Stimulated activated CD8-positive, alpha-beta memory T cell treated with anti-CD3 and anti-CD28 coated beads, Interleukin-4, amount 100 ng/mL, for 24 hours (primary cell): ENCODE measurements around the gene WDR46.
A peak's percentile ranks its signal among the peaks of the same experiment; 100 is the strongest.

ENCODE experiments used
- DNase-seq: peaks from one replicate; pipeline ENCODE4 v3.0.0-alpha.2; 2020; ENCODE audit warnings: low read depth

Gene WDR46

GRCh38 chr6:33288921-33289783 is at the start of gene WDR46, which contains the start of gene PFDN6:
Gene WDR46 (minus strand): TSS chr6:33289239. CDS start chr6:33289170, 69 bp downstream.
Gene PFDN6 (plus strand): TSS chr6:33289601. CDS start chr6:33289857, 256 bp downstream.
- DNase-seq = peak; percentile 71

GRCh38 chr6:33336495-33336894 is 47.5 kb upstream of the WDR46 start:
- DNase-seq = no peak

DNA sequence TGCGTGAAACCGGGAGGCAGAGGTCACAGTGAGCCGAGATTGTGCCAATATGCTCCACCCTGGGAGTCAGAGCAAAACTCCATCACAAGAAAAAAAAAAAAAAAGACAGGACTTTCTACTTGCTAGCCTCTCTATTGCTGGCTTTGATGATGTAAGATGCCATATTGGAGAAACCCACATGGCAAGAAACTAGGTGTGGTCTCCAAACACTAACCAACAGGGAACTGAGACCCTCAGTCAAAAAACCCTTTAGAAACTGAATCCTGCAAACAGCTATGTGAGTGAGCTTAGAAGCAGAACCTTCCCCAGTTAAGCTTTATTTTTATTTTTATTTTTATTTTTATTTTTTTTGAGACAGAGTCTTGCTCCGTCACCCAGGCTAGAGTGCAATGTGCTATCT is 46.9 kb upstream of the WDR46 start:
- no peak for DNase-seq

- no peak for DNase-seq
Measured at GRCh38 chr6:33333666-33334065, 44.6 kb upstream of the WDR46 start.

- no peak for DNase-seq
Measured at GRCh38 chr6:33330736-33331135, 41.7 kb upstream of the WDR46 start.

- DNase-seq = no peak
Measured at GRCh38 chr6:33329058-33329457, 40.0 kb upstream of the WDR46 start.

DNA sequence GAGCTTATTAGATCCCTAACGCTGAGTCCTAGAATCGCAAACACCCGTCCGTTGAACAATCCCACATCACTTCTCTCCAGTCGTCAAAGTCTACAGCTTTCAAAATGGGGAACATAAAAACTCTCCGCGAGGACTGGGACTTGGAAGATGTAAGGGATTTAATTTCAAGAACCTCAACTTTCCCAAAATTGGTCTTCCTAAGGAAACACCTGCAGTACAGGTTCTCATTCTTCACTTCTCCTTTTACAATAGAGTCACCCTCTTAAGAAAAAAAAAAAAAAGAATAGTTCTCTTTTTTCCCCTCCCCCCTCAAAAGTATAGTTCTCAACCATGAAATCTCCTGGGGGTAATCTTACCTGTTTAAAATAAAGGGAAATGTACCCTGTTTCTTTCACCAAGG is 35.1 kb upstream of the WDR46 start:
- no peak for DNase-seq

DNA sequence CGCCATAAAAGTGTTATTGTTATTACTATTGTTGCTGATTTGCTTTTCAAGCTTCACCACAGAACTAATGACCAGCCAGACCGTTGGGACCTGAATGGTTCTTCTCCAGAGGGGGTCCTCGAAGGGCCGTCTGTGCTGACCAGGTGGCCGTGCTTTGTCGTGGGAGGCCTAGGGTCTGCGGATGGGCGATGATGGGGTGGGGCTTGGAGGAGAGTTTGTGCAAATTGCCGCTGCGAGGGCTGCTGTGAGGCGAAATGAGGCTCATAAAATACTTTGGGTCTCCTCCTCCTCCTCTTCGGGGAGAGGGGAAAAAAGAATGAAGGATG is 34.5 kb upstream of the WDR46 start:
- DNase-seq = no peak

DNA sequence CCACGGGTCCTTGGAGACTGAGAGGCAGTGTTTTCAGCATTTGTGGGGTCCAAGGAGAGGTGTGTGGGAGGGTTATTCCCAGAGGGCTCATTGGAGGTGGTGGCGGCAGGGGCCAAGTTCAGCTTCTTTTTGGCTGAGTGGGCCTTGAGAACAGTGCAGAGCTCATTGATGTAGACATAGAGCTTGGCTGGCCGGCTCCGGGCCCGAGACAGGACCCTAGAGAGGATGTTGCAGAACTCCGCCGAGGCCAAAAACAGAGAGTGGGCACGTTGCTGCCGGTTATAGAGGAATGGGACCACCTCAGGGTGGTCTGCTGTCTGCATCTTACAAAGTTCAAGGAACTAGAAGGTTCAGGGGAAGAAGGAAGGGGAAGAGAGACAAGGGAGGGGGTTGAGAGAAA is 32.2 kb upstream of the WDR46 start:
- DNase-seq = no peak

- no peak for DNase-seq
Measured at GRCh38 chr6:33320315-33321181, 31.5 kb upstream of the WDR46 start.

GRCh38 chr6:33319939-33320314 is 30.9 kb upstream of the WDR46 start:
- no peak for DNase-seq

DNA sequence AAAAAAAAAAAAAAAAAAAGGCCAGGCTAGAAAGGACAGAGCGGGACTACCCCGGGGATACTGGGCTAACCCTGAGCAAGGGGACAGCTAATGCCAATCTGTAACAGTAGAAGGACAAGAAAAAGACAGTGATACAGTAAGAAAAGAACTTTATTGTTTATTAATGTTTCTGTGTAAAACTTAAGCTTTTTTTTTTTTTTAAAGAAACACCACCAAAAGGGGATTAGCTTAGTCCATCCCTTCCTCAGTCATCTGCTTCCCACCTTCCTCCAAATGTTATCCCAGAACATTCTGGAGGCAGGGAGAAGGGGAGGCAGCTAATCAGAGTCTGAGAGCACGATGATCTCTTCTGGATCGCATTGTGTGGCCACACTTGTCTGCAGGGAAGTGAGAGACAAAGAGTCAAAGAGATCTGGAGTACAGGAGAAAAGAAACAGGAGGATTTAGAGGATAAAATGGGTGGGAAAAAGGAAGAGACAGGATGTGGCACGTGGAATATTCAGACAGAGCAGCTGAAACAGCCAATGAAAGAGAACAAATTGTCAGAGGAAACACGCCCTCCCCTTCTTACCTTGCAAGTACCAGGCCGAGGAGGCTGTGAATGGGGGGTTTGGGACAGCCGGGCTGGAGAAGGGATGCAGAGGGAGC is 29.5 kb upstream of the WDR46 start:
- DNase-seq = no peak

DNA sequence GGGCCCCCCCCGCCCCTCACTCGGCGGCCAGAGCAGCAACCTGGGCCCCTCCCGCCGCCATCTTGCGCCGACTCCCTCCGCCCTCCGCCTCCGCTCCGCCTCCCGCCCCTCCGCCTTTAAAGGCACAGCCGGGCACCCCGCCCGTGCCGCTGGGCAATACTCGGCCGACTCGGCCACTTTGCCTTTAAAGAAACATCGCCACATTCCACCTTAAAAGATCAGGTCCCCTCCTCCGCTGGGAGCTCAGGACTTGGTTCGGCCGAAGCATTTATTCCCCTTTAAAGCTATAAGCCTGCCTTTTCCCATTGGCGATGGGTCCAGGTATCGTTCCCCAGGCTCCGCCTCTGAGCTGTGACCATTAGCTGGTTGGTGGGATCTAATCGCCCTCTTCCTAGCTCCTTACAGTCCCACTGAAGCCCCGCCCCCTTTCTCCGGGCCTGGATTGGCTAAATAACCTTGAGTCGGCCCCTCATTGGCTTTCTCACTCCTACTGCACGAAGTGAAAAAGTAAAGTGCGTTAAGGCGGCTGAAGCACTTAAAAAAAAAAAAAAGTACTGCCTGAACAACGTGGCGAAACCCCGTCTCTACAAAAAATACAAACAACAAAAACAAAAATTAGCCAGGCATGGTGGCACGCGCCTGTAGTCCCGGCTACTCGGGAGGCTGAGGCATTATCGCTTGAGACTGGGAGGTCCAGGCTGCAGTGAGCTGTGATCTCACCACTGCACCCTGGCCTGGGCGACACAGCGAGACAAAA is 28.8 kb upstream of the WDR46 start, which contains the start of gene ZBTB22:
ZBTB22 (minus strand) TSS at position 76 of the 757 bp plus-strand sequence. CDS start 828 bp downstream, outside the sequence.
- DNase-seq = peak; percentile 94

DNA sequence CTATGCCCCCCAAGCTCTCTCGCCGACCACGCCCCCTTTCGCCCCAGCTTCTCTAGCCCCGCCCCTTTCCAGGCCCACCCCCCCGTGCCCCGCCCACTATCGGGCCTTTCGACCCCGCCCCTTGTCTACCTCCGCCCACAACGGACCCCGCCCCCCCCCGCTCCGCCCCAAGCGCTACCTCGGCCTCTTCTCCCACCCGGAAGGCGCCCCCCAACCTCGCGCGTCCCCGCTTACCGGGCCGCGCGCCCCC is 28.3 kb upstream of the WDR46 start:
- DNase-seq = no peak

DNA sequence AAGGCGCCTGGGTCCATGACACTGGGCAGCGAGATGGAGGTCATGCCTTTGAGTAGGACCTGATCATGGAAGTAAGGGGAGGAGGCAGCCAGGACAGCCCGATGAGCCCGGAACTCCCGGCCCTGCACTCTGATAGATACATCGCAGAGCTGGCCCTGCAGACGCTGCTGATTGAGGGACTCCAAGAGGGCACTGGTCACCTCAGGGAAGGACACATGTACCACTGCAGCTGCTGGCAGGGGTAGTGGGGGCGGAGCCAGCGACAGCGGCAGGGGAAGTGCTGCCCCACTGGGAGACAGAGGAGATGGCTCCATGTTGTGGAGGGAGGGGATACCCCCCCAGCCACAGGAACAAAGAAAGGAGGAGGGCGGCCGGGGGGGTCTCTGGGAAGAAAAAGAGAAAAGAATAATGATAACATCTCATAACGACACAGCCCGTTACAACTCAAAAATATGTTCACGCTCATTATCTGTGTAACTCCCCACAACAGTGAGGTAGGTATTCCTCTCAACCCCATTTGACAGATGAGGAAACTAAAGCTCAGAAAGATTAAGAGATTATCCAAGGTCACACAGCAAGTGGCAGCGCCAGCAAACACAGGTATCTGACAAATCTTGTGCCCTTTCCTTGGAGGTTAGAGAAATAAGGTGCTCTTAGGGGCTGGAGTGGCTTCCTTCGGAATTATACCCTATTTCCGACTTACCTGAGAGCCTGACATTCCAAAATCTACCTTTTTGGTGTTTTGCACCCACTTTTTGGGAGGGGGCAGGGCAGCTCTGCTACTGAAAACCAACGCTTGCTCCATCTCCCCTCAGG is 27.8 kb upstream of the WDR46 start:
- DNase-seq = no peak

DNA sequence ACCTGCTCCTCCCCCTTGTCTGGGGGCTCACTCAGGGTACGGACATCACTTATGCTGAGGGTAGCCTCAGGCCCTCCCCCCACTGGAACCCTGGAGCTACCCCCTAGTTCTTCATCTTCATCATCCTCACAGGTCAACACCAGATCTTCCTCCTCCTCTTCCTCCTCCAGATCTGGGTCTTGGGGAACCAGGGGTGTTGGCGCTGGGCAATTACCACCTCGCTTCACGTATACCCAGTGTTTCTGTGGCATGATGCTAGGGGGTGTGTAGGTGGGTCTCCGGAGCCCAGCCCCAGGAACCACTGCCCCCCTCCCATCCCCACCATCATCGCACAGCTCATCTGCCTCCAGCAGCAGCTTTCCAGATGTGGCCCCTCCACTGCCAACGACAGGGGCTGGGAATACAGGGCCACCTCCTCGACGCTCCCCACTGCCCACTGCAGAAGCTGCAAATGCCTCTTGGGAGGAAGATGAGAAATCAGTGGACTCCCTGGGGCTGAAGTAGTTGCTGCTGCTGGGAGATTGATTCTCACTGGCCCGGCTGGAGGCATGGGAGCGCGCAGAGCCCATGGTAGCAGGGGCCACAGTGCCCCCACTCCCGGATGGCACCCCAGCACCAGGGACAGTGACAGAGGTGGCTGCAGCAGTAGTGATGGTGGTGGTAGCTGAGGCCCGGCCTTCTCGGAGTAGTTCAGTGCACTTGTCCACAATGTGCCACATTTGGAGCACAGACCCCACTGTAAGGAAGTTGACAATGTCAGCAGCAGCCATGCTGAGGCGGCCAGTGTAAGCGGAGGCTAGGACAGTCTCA is 27.0 kb upstream of the WDR46 start:
- DNase-seq = no peak

DNA sequence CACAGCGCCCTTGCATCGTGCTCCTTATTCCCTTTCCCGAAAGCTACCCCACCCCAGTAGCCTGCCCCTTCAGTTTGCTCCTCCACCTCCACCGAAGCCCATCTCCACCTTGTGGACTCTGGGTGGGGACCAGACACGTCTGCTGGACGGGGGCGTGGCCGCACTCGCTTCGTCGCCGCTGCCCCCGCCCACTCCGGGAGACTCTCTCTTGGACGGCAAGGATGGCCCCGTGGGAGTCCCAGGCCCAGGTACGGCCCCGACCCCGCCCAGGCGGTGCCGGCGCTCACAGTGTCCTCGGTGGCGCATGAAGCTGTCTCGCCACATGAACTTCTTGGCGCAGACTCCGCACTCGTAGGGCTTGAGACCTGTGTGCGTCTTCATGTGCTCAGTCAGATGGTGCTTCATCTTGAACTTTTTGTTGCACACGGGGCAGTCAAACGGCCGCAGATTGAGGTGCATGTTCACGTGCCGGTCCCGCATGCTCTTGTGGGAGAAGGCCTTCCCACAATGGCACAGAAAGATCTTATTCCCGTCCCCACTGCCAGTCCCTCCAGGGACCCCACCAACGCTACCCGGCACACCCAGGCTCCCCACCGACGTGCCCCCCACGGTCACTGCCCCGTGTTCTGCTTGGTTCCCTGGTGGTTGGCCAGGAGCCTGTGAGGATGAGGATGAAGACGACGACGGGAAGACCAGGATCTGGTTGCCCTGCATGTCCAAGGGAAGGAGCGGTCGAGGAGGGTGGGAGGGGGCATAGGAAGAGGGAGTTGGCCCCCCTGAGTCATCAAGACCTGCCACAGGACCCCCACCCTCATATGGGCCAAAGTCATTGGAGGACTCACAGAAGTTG is 26.1 kb upstream of the WDR46 start:
- no peak for DNase-seq

- peak; percentile 49 for DNase-seq
Measured at GRCh38 chr6:33314515-33314942, 25.5 kb upstream of the WDR46 start.
